Measurements from ENCODE around the gene SV2B. TPM values are rescaled to one million over a fixed set of nuclear protein-coding genes. Genes with fewer than 3 reads are reported as not detected.

SV2B gene
- total RNA-seq, 1 experiment from 2014 or later, result not detected

- H3K27ac Mint-ChIP-seq, result no peak overlapping the region
- Histone ChIP-seq H3K14ac (ENCODE audit: insufficient read depth, low read length) (no peak overlapping the region), H3K4me2 (ENCODE audit: insufficient read depth, insufficient read length, low read length) (no peak overlapping the region), H2AK5ac (ENCODE audit: insufficient read length, low read length) (no peak overlapping the region), H2BK20ac (ENCODE audit: low read depth, low read length, poor library complexity, severe bottlenecking) (no peak overlapping the region), H3K23me2 (ENCODE audit: insufficient read length, low read depth, low read length, poor library complexity, severe bottlenecking) (no peaks in the 10 kb centered on the region), H2BK15ac (ENCODE audit: low read depth, low read length) (no peak overlapping the region), H2BK12ac (ENCODE audit: insufficient read length, low read depth, low read length) (no peak overlapping the region), H3K9me3 (ENCODE audit: control insufficient read depth, low read depth, low read length) (no peaks in the 10 kb centered on the region), H3K4me1 (ENCODE audit: insufficient read depth, low read length) (no peaks in the 10 kb centered on the region), H4K20me1 (ENCODE audit: control insufficient read depth, insufficient read depth, insufficient read length) (no peaks in the 10 kb centered on the region), H3K18ac (ENCODE audit: insufficient read length, low read depth, low read length) (no peak overlapping the region), H4K5ac (ENCODE audit: insufficient read length, low read depth, low read length) (no peak overlapping the region), H3K9ac (ENCODE audit: extremely low read depth, insufficient read length, low read length) (no peak overlapping the region), H2BK5ac (ENCODE audit: insufficient read length, low read length) (no peak overlapping the region), H3K56ac (ENCODE audit: insufficient read length, low read depth, low read length) (no peak overlapping the region), H4K8ac (replicated peaks; ENCODE audit: insufficient read length, low read depth, low read length) (no peak overlapping the region), H2BK120ac (ENCODE audit: low read depth, low read length, poor library complexity, severe bottlenecking) (no peak overlapping the region), H3T11ph (ENCODE audit: low read length) (no peak overlapping the region), H3K23ac (ENCODE audit: insufficient read length, low read depth, low read length) (no peak overlapping the region), H3K27ac (ENCODE audit: insufficient read length, low read depth, low read length) (no peak overlapping the region), H4K91ac (ENCODE audit: insufficient read length, low read depth, low read length) (no peak overlapping the region), H3K27me3 (ENCODE audit: insufficient read depth, low read length) (no peaks in the 10 kb centered on the region), H3K79me2 (ENCODE audit: insufficient read depth, low read length) (no peaks in the 10 kb centered on the region), H2AFZ (ENCODE audit: low read length) (no peak overlapping the region), H3K79me1 (ENCODE audit: insufficient read depth, low read depth, low read length, poor library complexity, severe bottlenecking) (no peaks in the 10 kb centered on the region), H3K4ac (ENCODE audit: low read depth, low read length) (no peak overlapping the region)
- no CpG with 5 or more reads among the region's 4 CpGs for WGBS (ENCODE audit: extremely low coverage, insufficient read length, low lambda C conversion rate)
- no peak for TF ChIP-seq CTCF (conservative IDR thresholded peaks at IDR 0.05)
- no peaks in the 10 kb centered on the region for H3K9me3 Mint-ChIP-seq
- H3K27me3 Mint-ChIP-seq (ENCODE audit: low read depth), result peaks cover 2% of the 10 kb centered on the region; the same call in 1 of the 2 replicates
- no peak for DNase-seq
- no peaks in the 10 kb centered on the region for H3K36me3 Mint-ChIP-seq (ENCODE audit: insufficient read depth in 1 of 3, low read depth in 3 of 3)
- no peak overlapping the region for H3K4me3 Mint-ChIP-seq
- peaks cover 6 to 10% of the 10 kb centered on the region in 2 experiments for H3K4me1 Mint-ChIP-seq
Measured at GRCh38 chr15:91196127-91196526, 96.1 kb downstream of the SV2B start.

Measured in H9 (cell line).